Measurements from ENCODE around the gene PATJ.
A peak's percentile ranks its signal among the peaks of the same experiment; 100 is the strongest.
"Not testable (repeated sequence)": the region's sequence is repeated elsewhere in the genome, so short reads cannot be mapped to it uniquely, and the experiment has no call there.

Gene PATJ

DNA sequence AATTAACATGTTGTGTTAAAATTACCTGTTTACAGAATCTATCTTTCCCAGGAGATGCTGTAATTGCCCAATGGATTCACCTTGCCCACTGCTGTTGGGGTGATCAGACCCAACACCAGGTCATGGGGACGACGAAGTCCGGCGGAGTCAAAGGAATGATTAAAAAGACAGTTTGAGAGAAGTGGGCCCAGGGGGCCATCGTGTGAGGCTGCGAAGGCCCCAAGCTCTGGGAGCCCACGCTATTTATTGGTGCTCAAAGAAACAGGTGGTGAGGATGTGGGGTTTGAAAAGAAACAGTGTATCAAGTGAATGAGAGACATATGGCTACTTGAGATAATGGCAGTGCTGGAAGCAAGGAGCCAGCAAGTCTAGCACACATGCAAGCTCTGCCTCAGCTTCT, 436.1 kb downstream of the PATJ start:
- no peak for DNase-seq

DNA sequence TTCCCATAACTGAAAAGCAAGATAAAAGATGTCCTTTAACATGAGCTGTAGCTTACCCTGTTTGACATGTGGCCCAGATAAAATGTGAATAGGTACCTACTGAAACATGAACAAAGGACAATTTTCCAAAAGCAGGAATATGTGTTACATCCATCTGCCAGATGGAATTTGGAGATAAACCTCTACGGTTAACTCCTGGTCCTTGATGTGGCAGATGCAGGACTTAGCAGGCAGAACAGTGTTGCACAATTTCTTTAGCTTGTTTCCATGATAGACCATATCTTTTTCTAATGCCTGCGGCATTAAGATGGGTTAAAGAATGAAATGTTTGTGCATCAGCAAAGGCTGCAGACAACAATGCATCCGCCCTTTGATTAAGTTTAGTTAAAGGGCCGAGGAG, 437.8 kb downstream of the PATJ start:
- DNase-seq, result not testable (repeated sequence)

DNA sequence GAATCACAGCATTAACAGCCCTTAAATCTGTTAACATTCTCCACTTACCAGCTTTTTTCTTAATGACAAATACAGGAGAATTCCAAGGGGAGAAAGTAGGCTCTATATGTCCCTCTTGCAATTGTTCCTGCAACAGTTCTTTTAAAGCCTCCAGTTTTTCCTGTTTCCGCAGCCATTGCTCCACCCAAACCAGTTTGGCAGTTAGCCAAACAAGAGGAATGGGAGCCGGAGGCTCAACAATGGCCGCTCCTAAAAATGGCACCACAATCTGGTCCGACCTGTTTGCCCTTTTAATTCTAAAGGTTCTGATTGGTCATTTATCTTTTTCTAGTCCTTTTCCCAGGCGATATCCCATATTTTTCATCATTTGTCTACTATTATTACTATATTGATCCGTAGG, 438.4 kb downstream of the PATJ start:
- DNase-seq, result no peak

GRCh38 chr1:62181532-62181931, 439.3 kb downstream of the PATJ start:
- no peak for DNase-seq

DNA sequence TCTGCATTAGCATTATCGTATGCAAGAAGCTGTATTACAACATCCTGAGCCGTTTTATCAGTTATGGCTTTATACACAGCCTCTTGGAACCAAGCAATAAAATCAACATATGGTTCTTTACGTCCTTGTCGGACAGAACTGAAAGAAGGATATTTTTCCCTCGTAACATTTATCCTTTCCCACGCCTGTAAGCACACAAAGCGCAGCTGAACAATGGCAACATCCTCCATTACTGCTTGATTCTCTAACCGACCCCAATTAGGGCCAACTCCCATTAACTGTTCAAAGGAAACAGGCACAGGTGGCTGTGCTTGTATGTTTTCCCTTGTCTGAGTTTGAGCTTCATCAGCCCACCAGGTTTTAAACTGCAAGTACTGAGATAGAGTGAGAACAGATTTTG, 439.9 kb downstream of the PATJ start:
- DNase-seq, result not testable (repeated sequence)

GRCh38 chr1:62183164-62184020, 441.1 kb downstream of the PATJ start:
- DNase-seq, result not testable (repeated sequence)

DNA sequence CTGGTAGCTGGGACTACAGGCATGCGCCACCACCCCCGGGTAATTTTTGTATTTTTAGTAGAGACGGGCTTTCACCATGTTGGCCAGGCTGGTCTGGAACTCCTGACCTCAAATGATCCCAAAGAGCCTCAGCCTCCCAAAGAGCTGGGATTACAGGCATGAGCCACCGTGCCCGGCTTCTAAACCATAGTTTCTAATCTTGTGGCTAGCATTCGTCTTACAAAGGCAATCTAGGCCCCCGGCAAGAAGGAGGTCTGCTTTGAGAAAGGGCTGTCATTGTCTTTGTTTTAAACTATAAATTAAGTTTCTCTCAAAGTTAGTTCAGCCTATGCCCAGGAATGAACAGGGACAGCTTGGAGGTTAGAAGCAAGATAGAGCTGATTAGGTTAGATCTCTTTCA, 442.1 kb downstream of the PATJ start:
- DNase-seq, result no peak

- DNase-seq, result not testable (repeated sequence)
Measured at GRCh38 chr1:62185233-62185632, 443.0 kb downstream of the PATJ start.

- DNase-seq, result no peak
Measured at GRCh38 chr1:62185677-62186076, 443.4 kb downstream of the PATJ start.

- DNase-seq, result no peak
Measured at GRCh38 chr1:62187548-62187947, 445.3 kb downstream of the PATJ start.

DNA sequence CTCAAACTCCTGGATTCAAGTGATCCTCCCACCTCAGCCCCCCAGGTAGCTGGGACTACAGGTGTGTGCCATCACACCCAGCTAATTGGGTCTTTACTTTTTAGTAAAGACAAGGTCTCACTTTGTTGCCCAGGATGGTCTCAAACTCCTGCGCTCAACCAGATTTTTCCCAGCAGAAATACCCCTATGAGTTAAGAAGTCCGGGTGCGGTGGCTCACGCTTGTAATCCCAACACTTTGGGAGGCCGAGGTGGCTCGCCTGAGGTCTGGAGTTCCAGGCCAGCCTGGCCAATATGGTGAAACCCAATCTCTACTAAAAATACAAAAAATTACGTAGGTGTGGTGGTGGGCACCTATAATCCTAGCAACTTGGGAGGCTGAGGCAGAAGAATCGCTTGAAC, 445.8 kb downstream of the PATJ start:
- DNase-seq, result no peak

- no peak for DNase-seq
Measured at GRCh38 chr1:62194651-62195544, 452.6 kb downstream of the PATJ start, which contains the start of gene L1TD1. Gene L1TD1, plus strand, starts transcription at chr1:62194849. Its CDS starts 11,780 bp downstream, at chr1:62206629.

GRCh38 chr1:62196086-62196690, 453.9 kb downstream of the PATJ start:
- no peak for DNase-seq

GRCh38 chr1:62198069-62198780, 455.9 kb downstream of the PATJ start:
- DNase-seq, result peak; percentile 7 to 37 (median 10)

GRCh38 chr1:62198781-62199125, 456.5 kb downstream of the PATJ start:
- DNase-seq, result no peak

DNA sequence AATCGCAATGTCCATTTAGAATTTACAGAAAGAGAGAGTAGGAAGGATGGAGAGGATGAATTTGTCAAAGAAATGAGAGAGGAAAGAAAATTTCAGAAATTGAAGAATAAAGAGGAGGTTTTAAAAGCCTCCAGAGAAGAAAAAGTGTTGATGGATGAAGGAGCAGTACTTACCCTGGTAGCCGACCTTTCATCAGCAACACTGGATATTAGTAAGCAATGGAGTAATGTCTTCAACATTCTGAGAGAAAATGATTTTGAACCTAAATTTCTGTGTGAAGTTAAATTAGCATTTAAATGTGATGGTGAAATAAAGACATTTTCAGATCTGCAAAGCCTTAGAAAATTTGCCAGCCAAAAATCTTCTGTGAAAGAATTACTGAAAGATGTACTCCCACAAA, 464.9 kb downstream of the PATJ start:
- no peak for DNase-seq

DNA sequence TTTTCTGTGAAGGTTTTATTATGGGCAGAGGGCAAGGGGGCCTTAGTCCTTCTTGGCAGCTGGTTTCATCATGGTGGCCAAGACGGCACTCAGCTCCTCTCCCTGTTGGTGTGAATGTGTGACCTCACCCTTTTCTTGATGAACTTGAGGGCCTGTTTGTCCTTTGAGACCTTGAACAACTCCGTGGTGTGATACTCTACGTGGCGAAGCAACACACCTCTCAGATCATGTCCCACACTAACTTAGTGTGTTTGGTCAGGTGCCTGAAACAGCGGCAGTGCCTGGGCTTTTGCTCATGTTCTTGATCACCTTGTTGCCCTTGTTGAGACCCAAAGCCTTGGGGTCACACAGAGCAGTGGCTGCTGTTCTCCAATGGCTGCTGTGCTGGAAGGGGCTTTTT, 465.8 kb downstream of the PATJ start:
- DNase-seq, result no peak

GRCh38 chr1:62208970-62209369, 466.7 kb downstream of the PATJ start:
- DNase-seq, result no peak

- peak; percentile 31 to 77 (median 50) for DNase-seq
Measured at GRCh38 chr1:62209931-62210595, 467.8 kb downstream of the PATJ start.

GRCh38 chr1:62210960-62211359, 468.7 kb downstream of the PATJ start:
- no peak for DNase-seq

DNA sequence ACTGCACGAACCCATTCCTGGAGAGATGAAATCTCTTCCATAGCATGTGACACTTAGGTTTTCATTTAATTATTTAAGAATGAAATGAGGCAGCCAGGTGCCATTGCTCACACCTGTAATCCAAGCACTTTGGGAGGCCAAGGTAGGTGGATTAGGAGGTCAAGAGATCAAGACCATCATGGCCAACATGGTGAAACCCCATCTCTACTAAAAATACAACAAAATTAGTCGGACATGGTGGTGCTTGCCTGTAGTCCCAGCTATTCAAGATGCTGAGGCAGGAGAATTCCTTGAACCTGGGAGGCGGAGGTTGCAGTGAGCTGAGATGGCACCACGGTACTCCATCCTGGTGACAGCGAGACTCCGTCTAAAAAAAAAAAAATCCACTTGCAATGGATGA, 470.1 kb downstream of the PATJ start:
- no peak for DNase-seq
